KOPT-K1 (cell line): Measurements from ENCODE around the gene KIF21B.

Experiments used
- H3K27ac ChIP-seq: fragments of 200-600 bp; sonication (generic); 2 replicates; pipeline ENCODE4 v1.5.1; 2016; ENCODE audit warnings: antibody characterized with exemption, mild to moderate bottlenecking, low read depth, low read length; ENCODE audit not compliant: poor library complexity, severe bottlenecking
- H3K36me3 ChIP-seq: fragments of 200-600 bp; sonication (generic); 2 replicates; pipeline ENCODE4 v1.5.1; 2017; ENCODE audit warnings: antibody characterized with exemption, mild to moderate bottlenecking, low read length, moderate library complexity; ENCODE audit not compliant: insufficient read depth
- H3K9me3 ChIP-seq: fragments of 200-600 bp; sonication (generic); 2 replicates; pipeline ENCODE4 v1.5.1; 2017; ENCODE audit warnings: antibody characterized with exemption, low read length, mild to moderate bottlenecking; ENCODE audit not compliant: insufficient read depth, poor library complexity, severe bottlenecking

Gene KIF21B

GRCh38 chr1:201034671-201035070 lies 11.2 kb upstream of the KIF21B start:
- no peak overlapping the region for H3K27ac ChIP-seq
- H3K9me3 ChIP-seq = no peaks in the 10 kb centered on the region
- no peaks in the 10 kb centered on the region for H3K36me3 ChIP-seq

DNA sequence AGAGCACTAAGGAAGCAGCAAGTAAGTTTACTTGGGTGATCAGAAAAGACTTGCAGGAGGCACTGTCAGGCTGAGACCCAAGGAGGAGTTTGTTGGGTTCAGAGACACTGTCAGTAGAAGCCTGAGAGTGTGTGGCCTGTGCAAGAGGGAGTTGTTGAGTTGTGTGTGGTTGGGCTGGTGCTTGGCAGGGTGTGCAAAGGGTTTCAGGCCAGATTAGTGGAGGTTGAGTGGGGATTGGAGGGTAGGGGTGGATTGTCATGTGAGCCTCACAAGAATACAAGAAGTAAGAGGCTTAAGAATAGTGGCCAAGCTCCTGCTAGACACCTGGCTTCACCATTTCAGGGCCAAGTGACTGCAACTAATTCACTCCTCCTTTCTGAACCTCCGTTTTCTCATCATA lies 8.9 kb upstream of the KIF21B start:
- Histone ChIP-seq H3K9me3 (no peaks in the 10 kb centered on the region), H3K36me3 (no peaks in the 10 kb centered on the region), H3K27ac (no peak overlapping the region)

DNA sequence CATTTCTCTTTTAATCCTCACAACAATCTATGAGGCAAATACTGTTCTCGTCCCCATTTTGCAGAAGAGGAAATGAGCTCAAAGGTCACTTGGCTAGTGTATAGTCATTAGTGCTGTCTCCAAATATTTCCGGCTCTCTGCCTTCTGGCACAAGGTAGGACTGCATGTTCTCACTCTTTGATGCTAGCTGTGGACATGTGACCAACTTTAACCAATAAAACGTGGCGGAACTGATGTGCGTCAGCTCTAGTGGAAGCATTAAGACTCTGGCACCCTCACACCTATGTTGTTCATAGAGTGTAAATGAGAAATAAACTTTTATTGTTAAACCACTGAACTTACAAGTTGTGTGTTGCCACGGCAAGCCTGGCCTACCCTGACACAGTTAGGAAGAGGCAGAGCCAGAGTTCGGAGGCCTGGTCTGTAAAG lies 5.0 kb upstream of the KIF21B start:
- no peaks in the 10 kb centered on the region for H3K36me3 ChIP-seq
- H3K9me3 ChIP-seq = no peaks in the 10 kb centered on the region
- H3K27ac ChIP-seq = no peak overlapping the region

- Histone ChIP-seq H3K36me3 (no peaks in the 10 kb centered on the region), H3K27ac (no peak overlapping the region), H3K9me3 (no peaks in the 10 kb centered on the region)
Measured at GRCh38 chr1:201026836-201027235, 3.3 kb upstream of the KIF21B start.

GRCh38 chr1:201026234-201026633 lies 2.7 kb upstream of the KIF21B start:
- H3K36me3 ChIP-seq = no peaks in the 10 kb centered on the region
- no peaks in the 10 kb centered on the region for H3K9me3 ChIP-seq
- no peak overlapping the region for H3K27ac ChIP-seq

GRCh38 chr1:201025571-201026002 lies 2.1 kb upstream of the KIF21B start:
- no peaks in the 10 kb centered on the region for H3K36me3 ChIP-seq
- no peaks in the 10 kb centered on the region for H3K9me3 ChIP-seq
- H3K27ac ChIP-seq = no peak overlapping the region

DNA sequence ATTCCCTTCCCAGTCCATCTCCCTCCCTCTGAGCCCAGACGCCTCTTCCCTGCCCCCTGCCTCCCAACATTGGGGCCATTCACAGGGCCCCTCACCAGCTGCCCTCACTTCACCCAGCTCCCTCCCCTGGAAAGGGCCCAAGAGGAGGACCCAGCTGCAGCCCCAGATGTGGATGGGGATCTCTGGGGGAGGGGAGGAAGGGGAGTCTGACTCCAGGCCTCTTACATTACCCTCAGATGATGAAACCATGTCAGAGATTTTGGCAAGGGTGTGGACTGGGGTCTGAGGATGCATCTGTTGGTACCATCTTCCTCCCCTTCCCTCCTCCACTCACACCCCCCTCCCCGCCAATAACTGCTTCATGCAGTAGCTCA lies 1.1 kb upstream of the KIF21B start:
- Histone ChIP-seq H3K9me3 (no peaks in the 10 kb centered on the region), H3K27ac (no peak overlapping the region), H3K36me3 (no peaks in the 10 kb centered on the region)

- Histone ChIP-seq H3K27ac (no peak overlapping the region), H3K36me3 (no peaks in the 10 kb centered on the region), H3K9me3 (no peaks in the 10 kb centered on the region)
Measured at GRCh38 chr1:201023920-201024624, 558 bp upstream of the KIF21B start.

DNA sequence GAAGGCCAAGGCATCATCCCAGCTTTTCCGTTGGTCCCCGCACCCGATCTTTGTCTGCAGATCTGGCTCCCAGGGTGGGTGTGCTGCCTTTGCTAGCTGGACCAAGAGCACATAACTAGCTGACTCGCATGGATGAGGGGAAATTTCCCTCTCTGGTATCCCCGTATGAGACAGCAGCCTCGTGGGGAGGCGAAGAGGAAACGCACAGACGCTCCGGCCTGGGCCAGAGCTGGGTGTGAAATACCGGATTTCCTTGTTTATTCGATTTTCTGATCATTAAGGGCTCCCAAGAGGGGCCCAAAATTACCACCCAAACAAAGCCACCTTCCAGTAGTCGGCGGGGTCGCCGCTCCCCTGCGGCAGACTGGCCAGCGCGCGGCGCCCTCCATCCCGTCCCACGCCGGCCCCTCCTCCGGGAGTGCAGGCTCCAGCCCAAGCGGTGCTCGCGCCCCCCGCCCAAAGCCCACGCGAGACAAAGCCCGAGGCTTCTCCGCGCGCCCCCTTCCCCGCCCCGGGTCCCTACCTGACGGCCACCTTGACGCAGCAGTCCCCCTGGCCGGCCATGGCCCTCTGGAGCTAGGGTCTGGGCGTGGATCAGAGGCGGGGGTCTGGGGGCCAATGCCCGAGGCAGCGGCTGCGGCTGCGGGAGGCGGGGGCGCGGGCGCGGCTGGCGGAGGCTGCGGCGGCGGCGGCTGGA lies 546 bp downstream of the KIF21B start:
- Histone ChIP-seq H3K27ac (peak overlapping the region; percentile 90), H3K9me3 (no peaks in the 10 kb centered on the region), H3K36me3 (no peaks in the 10 kb centered on the region)

- Histone ChIP-seq H3K36me3 (no peaks in the 10 kb centered on the region), H3K27ac (peak overlapping the region; percentile 90), H3K9me3 (no peaks in the 10 kb centered on the region)
Measured at GRCh38 chr1:201022493-201022819, 1.1 kb downstream of the KIF21B start.

DNA sequence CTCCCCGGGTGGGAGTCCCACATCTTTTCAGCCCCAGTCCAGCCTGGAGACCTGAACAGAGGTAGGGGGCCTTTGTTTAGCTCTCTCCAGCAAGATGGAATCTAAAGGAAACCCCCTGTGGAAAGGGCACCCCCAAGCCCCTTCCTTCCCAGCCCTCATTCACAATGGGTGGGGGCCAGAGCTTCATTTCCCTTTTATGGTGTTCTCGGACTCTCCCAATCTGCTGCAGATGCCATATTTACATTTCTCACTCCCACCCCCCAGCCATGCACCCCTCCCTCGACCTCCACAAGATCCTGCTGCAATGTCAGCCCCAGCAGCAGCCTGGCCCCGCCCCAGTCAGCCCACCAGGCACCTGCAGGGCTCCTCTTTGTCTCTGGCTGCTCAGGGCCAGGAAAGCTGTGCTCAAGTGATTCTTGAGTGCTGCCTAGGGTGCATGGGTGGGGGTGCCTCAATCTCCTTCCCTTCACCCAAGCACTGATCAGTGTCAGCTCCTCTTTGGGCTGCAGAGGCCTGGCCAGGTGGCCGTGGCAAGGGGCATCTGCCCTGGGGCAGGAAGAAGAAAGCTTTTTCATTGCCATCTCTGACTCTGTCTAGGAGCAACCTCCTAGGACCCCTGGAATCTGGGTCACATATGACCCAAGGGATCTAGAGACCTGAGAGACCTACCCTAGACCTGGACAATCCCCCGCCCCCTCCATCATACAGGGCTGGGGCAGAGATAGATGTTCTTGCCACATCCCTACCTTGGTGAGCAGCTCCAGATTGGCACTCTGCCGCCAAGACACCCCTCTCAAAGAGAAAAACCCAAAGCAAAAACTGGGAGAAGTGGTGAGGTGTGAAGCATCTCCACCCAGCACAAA lies 1.7 kb downstream of the KIF21B start:
- peak overlapping the region; percentile 90 for H3K27ac ChIP-seq

GRCh38 chr1:201020721-201021629 lies 2.5 kb downstream of the KIF21B start:
- Histone ChIP-seq H3K36me3 (no peaks in the 10 kb centered on the region), H3K27ac (peak overlapping the region; percentile 90), H3K9me3 (no peaks in the 10 kb centered on the region)

More for the DNA sequence above, 1.7 kb downstream of the KIF21B start:
- Histone ChIP-seq H3K9me3 (no peaks in the 10 kb centered on the region), H3K36me3 (no peaks in the 10 kb centered on the region)

- no peaks in the 10 kb centered on the region for H3K36me3 ChIP-seq
- peak overlapping the region; percentile 90 for H3K27ac ChIP-seq
- H3K9me3 ChIP-seq = no peaks in the 10 kb centered on the region
Measured at GRCh38 chr1:201020040-201020591, 3.4 kb downstream of the KIF21B start.

GRCh38 chr1:201019321-201019977 lies 4.1 kb downstream of the KIF21B start:
- peak overlapping the region; percentile 90 for H3K27ac ChIP-seq
- no peaks in the 10 kb centered on the region for H3K36me3 ChIP-seq
- no peaks in the 10 kb centered on the region for H3K9me3 ChIP-seq
